ENCODE measurements around the gene TBC1D25. TPM values are rescaled to one million over a fixed set of nuclear protein-coding genes. Genes with fewer than 3 reads are reported as not detected.
A peak's percentile ranks its signal among the peaks of the same experiment; 100 is the strongest.

The TBC1D25 gene
- total RNA-seq = 10 to 100 TPM; 15.2 to 16.7 TPM
- 1 to 10 TPM; 4.6 to 8.4 TPM for polyA plus RNA-seq
- long read RNA-seq, donor 1, full-length matches to known transcripts = 17 of 38 reads
- long read RNA-seq, donor 1, partial matches to known transcripts = 5 of 38 reads
- long read RNA-seq, donor 1, other reads (novel, unspliced or antisense) = 16 of 38 reads
- long read RNA-seq, donor 2, full-length matches to known transcripts = 6 of 14 reads
- long read RNA-seq, donor 2, partial matches to known transcripts = 3 of 14 reads
- long read RNA-seq, donor 2, other reads (novel, unspliced or antisense) = 5 of 14 reads

- DNase-seq (peak; percentile 98), ATAC-seq (ENCODE audit: low FRiP score) (peak; percentile 94)
- intact Hi-C loops (cut with DNase I) = no loop called here
- no peaks in the 10 kb centered on the region for H3K9me3 ChIP-seq (ENCODE audit: control insufficient read depth, low read length)
- 0 to 41% methylated on average over 59 of the region's 59 CpGs for WGBS, 2 donors
- peak within 1 kb of the TSS in 1 of 2 donors; percentile 37 for H3K27ac ChIP-seq (ENCODE audit: low read depth in 1 of 2, low read length in 2 of 2)
- peak within 1 kb of the TSS in 1 of 2 donors; percentile 36 for H3K4me3 ChIP-seq (ENCODE audit: low read length in 2 of 2)
- H3K36me3 ChIP-seq (ENCODE audit: control insufficient read depth in 1 of 2, insufficient read depth in 2 of 2, low read length in 1 of 2) = no peaks in the 10 kb centered on the region
- no peaks in the 10 kb centered on the region for H3K4me1 ChIP-seq (ENCODE audit: control insufficient read depth in 1 of 2, insufficient read depth in 2 of 2, low read length in 2 of 2)
- H3K27me3 ChIP-seq (ENCODE audit: control insufficient read depth in 1 of 2, insufficient read depth in 2 of 2, low read length in 1 of 2) = no peaks in the 10 kb centered on the region
These were observed at the start of gene TBC1D25 for GRCh38 chrX:48539345-48540027. TSS of gene TBC1D25 (plus strand) at chrX:48539714. CDS start at chrX:48539798, 84 bp downstream.

- WGBS, 2 donors = 85 to 89% methylated on average over 2 of the region's 2 CpGs
These were observed 49.6 kb upstream of the TBC1D25 start for GRCh38 chrX:48489892-48490291.

GRCh38 chrX:48490661-48491060 lies 48.9 kb upstream of the TBC1D25 start:
- intact Hi-C loops (cut with DNase I) = no loop called here
- H3K4me1 ChIP-seq (ENCODE audit: control insufficient read depth in 1 of 2, insufficient read depth in 2 of 2, low read length in 2 of 2) = no peaks in the 10 kb centered on the region
- 74 to 75% methylated on average over 8 of the region's 8 CpGs for WGBS, 2 donors
- no peak overlapping the region for H3K27ac ChIP-seq (ENCODE audit: low read depth in 1 of 2, low read length in 2 of 2)
- no peak overlapping the region for H3K4me3 ChIP-seq (ENCODE audit: low read length in 2 of 2)
- no peaks in the 10 kb centered on the region for H3K36me3 ChIP-seq (ENCODE audit: control insufficient read depth in 1 of 2, insufficient read depth in 2 of 2, low read length in 1 of 2)
- H3K9me3 ChIP-seq (ENCODE audit: control insufficient read depth, low read length) = no peaks in the 10 kb centered on the region
- ATAC-seq (ENCODE audit: low FRiP score) = no peak
- peak in 1 of 2 donors; percentile 27 for DNase-seq
- H3K27me3 ChIP-seq (ENCODE audit: control insufficient read depth in 1 of 2, insufficient read depth in 2 of 2, low read length in 1 of 2) = no peaks in the 10 kb centered on the region

More at GRCh38 chrX:48489892-48490291, 49.6 kb upstream of the TBC1D25 start:
- H3K4me3 ChIP-seq (ENCODE audit: low read length in 2 of 2) = no peak overlapping the region
- H3K9me3 ChIP-seq (ENCODE audit: control insufficient read depth, low read length) = no peaks in the 10 kb centered on the region
- ATAC-seq (ENCODE audit: low FRiP score) = no peak
- no peaks in the 10 kb centered on the region for H3K27me3 ChIP-seq (ENCODE audit: control insufficient read depth in 1 of 2, insufficient read depth in 2 of 2, low read length in 1 of 2)
- no peaks in the 10 kb centered on the region for H3K36me3 ChIP-seq (ENCODE audit: control insufficient read depth in 1 of 2, insufficient read depth in 2 of 2, low read length in 1 of 2)
- peak in 1 of 2 donors; percentile 4 for DNase-seq
- H3K4me1 ChIP-seq (ENCODE audit: control insufficient read depth in 1 of 2, insufficient read depth in 2 of 2, low read length in 2 of 2) = no peaks in the 10 kb centered on the region
- intact Hi-C loops (cut with DNase I) = no loop called here
- H3K27ac ChIP-seq (ENCODE audit: low read depth in 1 of 2, low read length in 2 of 2) = no peak overlapping the region

- Histone ChIP-seq H3K9me3 (ENCODE audit: control insufficient read depth, low read length) (no peaks in the 10 kb centered on the region), H3K27ac (ENCODE audit: low read depth in 1 of 2, low read length in 2 of 2) (no peak overlapping the region), H3K4me3 (ENCODE audit: low read length in 2 of 2) (no peak overlapping the region), H3K27me3 (ENCODE audit: control insufficient read depth in 1 of 2, insufficient read depth in 2 of 2, low read length in 1 of 2) (no peaks in the 10 kb centered on the region), H3K36me3 (ENCODE audit: control insufficient read depth in 1 of 2, insufficient read depth in 2 of 2, low read length in 1 of 2) (no peaks in the 10 kb centered on the region), H3K4me1 (ENCODE audit: control insufficient read depth in 1 of 2, insufficient read depth in 2 of 2, low read length in 2 of 2) (no peaks in the 10 kb centered on the region)
- 90% methylated on average over 9 of the region's 9 CpGs for WGBS, 2 donors
- intact Hi-C loops (cut with DNase I) = no loop called here
- DNase-seq = peak in 1 of 2 donors; percentile 40
- no peak for ATAC-seq (ENCODE audit: low FRiP score)
These were observed 47.7 kb upstream of the TBC1D25 start for GRCh38 chrX:48491809-48492208.

GRCh38 chrX:48492293-48492910 lies 47.1 kb upstream of the TBC1D25 start:
- no peak overlapping the region for H3K27ac ChIP-seq (ENCODE audit: low read depth in 1 of 2, low read length in 2 of 2)
- H3K27me3 ChIP-seq (ENCODE audit: control insufficient read depth in 1 of 2, insufficient read depth in 2 of 2, low read length in 1 of 2) = no peaks in the 10 kb centered on the region
- ATAC-seq (ENCODE audit: low FRiP score) (no peak), DNase-seq (peak in 1 of 2 donors; percentile 41)
- H3K9me3 ChIP-seq (ENCODE audit: control insufficient read depth, low read length) = no peaks in the 10 kb centered on the region
- H3K36me3 ChIP-seq (ENCODE audit: control insufficient read depth in 1 of 2, insufficient read depth in 2 of 2, low read length in 1 of 2) = no peaks in the 10 kb centered on the region
- no peak overlapping the region for H3K4me3 ChIP-seq (ENCODE audit: low read length in 2 of 2)
- 71 to 75% methylated on average over 7 of the region's 7 CpGs for WGBS, 2 donors
- intact Hi-C loops (cut with DNase I) = no loop called here
- H3K4me1 ChIP-seq (ENCODE audit: control insufficient read depth in 1 of 2, insufficient read depth in 2 of 2, low read length in 2 of 2) = no peaks in the 10 kb centered on the region

- DNase-seq (peak in 1 of 2 donors; percentile 71), ATAC-seq (ENCODE audit: low FRiP score) (no peak)
- 13 to 33% methylated on average over 10 of the region's 10 CpGs for WGBS, 2 donors
- no peaks in the 10 kb centered on the region for H3K4me1 ChIP-seq (ENCODE audit: control insufficient read depth in 1 of 2, insufficient read depth in 2 of 2, low read length in 2 of 2)
- no peaks in the 10 kb centered on the region for H3K36me3 ChIP-seq (ENCODE audit: control insufficient read depth in 1 of 2, insufficient read depth in 2 of 2, low read length in 1 of 2)
- intact Hi-C loops (cut with DNase I) = no loop called here
- no peak overlapping the region for H3K4me3 ChIP-seq (ENCODE audit: low read length in 2 of 2)
- H3K9me3 ChIP-seq (ENCODE audit: control insufficient read depth, low read length) = no peaks in the 10 kb centered on the region
- H3K27ac ChIP-seq (ENCODE audit: low read depth in 1 of 2, low read length in 2 of 2) = no peak overlapping the region
- no peaks in the 10 kb centered on the region for H3K27me3 ChIP-seq (ENCODE audit: control insufficient read depth in 1 of 2, insufficient read depth in 2 of 2, low read length in 1 of 2)
These were observed 45.6 kb upstream of the TBC1D25 start for GRCh38 chrX:48493890-48494364.

GRCh38 chrX:48496660-48497059 lies 42.9 kb upstream of the TBC1D25 start:
- ATAC-seq (ENCODE audit: low FRiP score) (no peak), DNase-seq (peak in 1 of 2 donors; percentile 42)
- Histone ChIP-seq H3K4me3 (ENCODE audit: low read length in 2 of 2) (no peak overlapping the region), H3K27ac (ENCODE audit: low read depth in 1 of 2, low read length in 2 of 2) (no peak overlapping the region), H3K36me3 (ENCODE audit: control insufficient read depth in 1 of 2, insufficient read depth in 2 of 2, low read length in 1 of 2) (no peaks in the 10 kb centered on the region), H3K27me3 (ENCODE audit: control insufficient read depth in 1 of 2, insufficient read depth in 2 of 2, low read length in 1 of 2) (no peaks in the 10 kb centered on the region), H3K9me3 (ENCODE audit: control insufficient read depth, low read length) (no peaks in the 10 kb centered on the region), H3K4me1 (ENCODE audit: control insufficient read depth in 1 of 2, insufficient read depth in 2 of 2, low read length in 2 of 2) (no peaks in the 10 kb centered on the region)
- WGBS, 2 donors = 74 to 83% methylated on average over 4 of the region's 4 CpGs
- intact Hi-C loops (cut with DNase I) = no loop called here

GRCh38 chrX:48497871-48498270 lies 41.6 kb upstream of the TBC1D25 start:
- intact Hi-C loops (cut with DNase I) = no loop called here
- ATAC-seq (ENCODE audit: low FRiP score) = no peak

More at GRCh38 chrX:48497871-48498270, 41.6 kb upstream of the TBC1D25 start:
- no peaks in the 10 kb centered on the region for H3K9me3 ChIP-seq (ENCODE audit: control insufficient read depth, low read length)
- H3K27me3 ChIP-seq (ENCODE audit: control insufficient read depth in 1 of 2, insufficient read depth in 2 of 2, low read length in 1 of 2) = no peaks in the 10 kb centered on the region
- no peak overlapping the region for H3K27ac ChIP-seq (ENCODE audit: low read depth in 1 of 2, low read length in 2 of 2)
- H3K36me3 ChIP-seq (ENCODE audit: control insufficient read depth in 1 of 2, insufficient read depth in 2 of 2, low read length in 1 of 2) = no peaks in the 10 kb centered on the region
- no peak overlapping the region for H3K4me3 ChIP-seq (ENCODE audit: low read length in 2 of 2)
- DNase-seq = peak in 1 of 2 donors; percentile 42
- no peaks in the 10 kb centered on the region for H3K4me1 ChIP-seq (ENCODE audit: control insufficient read depth in 1 of 2, insufficient read depth in 2 of 2, low read length in 2 of 2)
- WGBS, 2 donors = 69 to 71% methylated on average over 5 of the region's 5 CpGs
